Duodenal mucosa (tissue), 2 donors: ENCODE data around the gene PTGER3.
"Not testable (repeated sequence)": the region's sequence is repeated elsewhere in the genome, so short reads cannot be mapped to it uniquely, and the experiment has no call there.

ENCODE experiments used
- H3K27ac ChIP-seq: one replicate; pipeline ENCODE4 v1.7.0; 2013; ENCODE audit warnings: low read depth, low read length
- H3K27me3 ChIP-seq, 2 donors: one replicate each; pipeline ENCODE4 v1.7.0; 2013; ENCODE audit warnings: low read length in 2 of 2, control low read depth in 1 of 2; ENCODE audit not compliant: insufficient read depth in 2 of 2, control insufficient read depth in 1 of 2
- H3K36me3 ChIP-seq, 2 donors: one replicate each; pipeline ENCODE4 v1.7.0; 2013; ENCODE audit warnings: low read length in 2 of 2, control low read depth in 1 of 2; ENCODE audit not compliant: insufficient read depth in 2 of 2, control insufficient read depth in 1 of 2
- H3K4me1 ChIP-seq, 2 donors: one replicate each; pipeline ENCODE4 v1.7.0; 2013; ENCODE audit warnings: low read length in 2 of 2, control low read depth in 1 of 2; ENCODE audit not compliant: insufficient read depth in 2 of 2, control insufficient read depth in 1 of 2
- H3K4me3 ChIP-seq, 2 donors: one replicate each; pipeline ENCODE4 v1.7.0; 2013; ENCODE audit warnings: low read length in 2 of 2, low read depth in 1 of 2
- H3K9ac ChIP-seq, 2 donors: one replicate each; pipeline ENCODE4 v1.7.0; 2013; ENCODE audit warnings: low read length in 2 of 2, low read depth in 1 of 2
- H3K9me3 ChIP-seq, 2 donors: one replicate each; pipeline ENCODE4 v1.7.0; 2013; ENCODE audit warnings: low read length in 2 of 2, control low read depth in 1 of 2; ENCODE audit not compliant: control insufficient read depth in 1 of 2

PTGER3 gene

DNA sequence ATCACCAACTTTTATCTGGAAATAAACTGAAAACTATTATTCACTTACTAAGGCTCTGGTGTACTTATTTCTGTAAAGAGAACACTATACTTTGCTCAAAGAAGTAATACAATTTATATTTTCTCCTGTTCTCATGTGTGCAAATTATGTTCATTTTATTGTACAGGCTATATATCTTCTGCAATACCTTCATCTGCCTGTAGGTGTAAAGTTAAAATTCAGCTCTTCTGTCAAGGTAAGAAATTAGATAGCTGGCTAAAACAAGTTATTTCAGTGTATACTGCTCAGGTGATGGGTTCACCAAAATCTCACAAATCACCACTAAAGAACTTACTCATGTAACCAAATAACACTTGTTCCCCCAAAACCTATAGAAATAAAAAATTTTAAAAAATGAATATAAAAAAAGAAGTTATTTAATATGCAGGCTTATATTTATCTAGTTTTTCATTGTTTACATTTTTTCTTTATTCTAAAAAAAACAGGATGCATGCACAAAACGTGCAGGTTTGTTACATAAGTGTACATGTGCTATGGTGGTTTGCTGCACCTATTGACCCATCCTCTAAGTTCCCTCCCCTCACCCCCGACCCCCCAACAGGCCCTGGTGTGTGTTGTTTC lies 81.5 kb downstream of the PTGER3 start:
- H3K9me3 ChIP-seq: no peaks in the 10 kb centered on the region
- H3K36me3 ChIP-seq: no peaks in the 10 kb centered on the region
- no peak overlapping the region for H3K4me3 ChIP-seq
- H3K9ac ChIP-seq: no peak overlapping the region
- H3K27me3 ChIP-seq: no peaks in the 10 kb centered on the region
- no peaks in the 10 kb centered on the region for H3K4me1 ChIP-seq
- no peak overlapping the region for H3K27ac ChIP-seq

DNA sequence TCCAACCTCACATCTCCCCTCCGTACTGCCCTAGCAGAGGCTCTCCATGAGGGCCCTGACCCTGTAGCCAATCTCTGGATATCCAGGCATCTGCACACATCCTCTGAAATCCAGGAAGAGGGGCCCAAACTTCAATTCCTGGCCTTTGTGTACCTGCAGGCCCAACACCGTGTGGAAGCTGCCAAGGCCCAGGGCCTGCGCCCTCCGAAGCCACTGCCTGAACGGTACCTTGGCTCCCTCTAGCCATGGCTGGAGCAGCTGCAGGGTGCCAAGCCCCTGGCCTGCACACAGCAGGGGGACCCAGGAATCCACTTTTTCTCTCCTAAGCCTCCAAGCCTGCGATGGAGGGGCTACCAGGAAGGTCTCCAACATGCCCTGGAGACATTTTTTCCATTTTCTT lies 84.2 kb downstream of the PTGER3 start:
- no peaks in the 10 kb centered on the region for H3K9me3 ChIP-seq
- no peaks in the 10 kb centered on the region for H3K27me3 ChIP-seq
- no peak overlapping the region for H3K9ac ChIP-seq
- no peaks in the 10 kb centered on the region for H3K36me3 ChIP-seq
- no peak overlapping the region for H3K27ac ChIP-seq
- no peak overlapping the region for H3K4me3 ChIP-seq
- H3K4me1 ChIP-seq: no peaks in the 10 kb centered on the region

DNA sequence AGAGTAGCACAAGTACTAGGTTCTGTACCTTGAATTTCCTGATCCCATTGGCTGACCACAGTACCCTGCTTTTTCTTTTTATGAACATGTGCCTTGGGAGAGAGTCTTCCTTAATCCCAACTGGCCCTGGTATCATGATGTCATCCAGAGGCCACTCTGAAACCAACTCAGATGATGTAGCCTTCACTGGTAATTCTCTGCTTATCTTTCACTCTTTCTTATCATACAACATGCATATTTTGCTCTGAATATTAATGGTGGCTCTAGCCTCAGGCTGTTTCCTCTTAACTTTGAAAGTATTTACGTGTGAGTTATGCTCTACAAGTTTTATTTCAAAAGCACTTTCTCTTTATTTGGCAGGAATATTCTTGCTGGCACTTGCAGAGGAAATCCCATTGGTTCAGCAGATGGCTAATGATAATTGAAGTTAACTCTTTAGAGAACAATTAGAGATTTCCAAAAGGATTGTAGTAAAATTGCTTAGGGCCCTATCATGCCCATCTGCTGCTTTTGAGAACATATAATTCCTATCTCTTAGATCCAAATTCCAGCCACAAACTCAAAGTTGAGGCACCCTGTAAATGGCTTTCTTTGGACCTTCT lies 86.1 kb downstream of the PTGER3 start:
- Histone ChIP-seq H3K4me3 (no peak overlapping the region), H3K36me3 (no peaks in the 10 kb centered on the region), H3K4me1 (no peaks in the 10 kb centered on the region), H3K9ac (no peak overlapping the region), H3K9me3 (no peaks in the 10 kb centered on the region), H3K27ac (no peak overlapping the region), H3K27me3 (no peaks in the 10 kb centered on the region)

DNA sequence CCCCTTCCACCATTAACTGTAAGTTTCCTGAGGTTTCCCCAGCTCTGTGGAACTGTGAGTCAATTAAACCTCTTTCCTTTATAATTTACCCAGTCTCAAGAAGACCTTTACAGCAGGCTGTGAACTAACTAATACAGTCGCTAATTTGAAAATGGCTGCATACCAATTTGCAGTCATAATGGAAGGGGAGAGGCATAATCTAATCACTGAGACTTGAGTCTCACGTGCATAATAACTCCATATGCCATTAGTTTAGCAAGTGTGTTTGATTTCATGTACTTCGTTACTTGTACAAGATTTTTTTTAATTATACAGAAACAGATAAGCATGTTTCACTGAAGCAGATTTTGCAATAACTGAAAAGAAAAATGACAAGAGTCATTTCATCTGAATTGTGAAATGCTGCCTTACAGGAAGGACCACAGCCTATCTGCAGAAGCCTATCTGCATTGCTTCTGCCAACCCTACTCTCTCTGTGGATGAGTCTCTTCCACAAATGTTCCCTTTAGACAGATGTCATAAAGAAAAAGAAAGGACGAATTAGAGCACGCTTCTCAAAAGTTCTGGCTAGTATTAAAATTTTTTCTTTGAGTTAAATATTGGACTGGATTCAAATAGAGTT lies 99.1 kb downstream of the PTGER3 start:
- Histone ChIP-seq H3K9me3 (no peaks in the 10 kb centered on the region), H3K27ac (no peak overlapping the region), H3K36me3 (no peaks in the 10 kb centered on the region), H3K27me3 (no peaks in the 10 kb centered on the region), H3K4me1 (no peaks in the 10 kb centered on the region), H3K9ac (no peak overlapping the region), H3K4me3 (no peak overlapping the region)

DNA sequence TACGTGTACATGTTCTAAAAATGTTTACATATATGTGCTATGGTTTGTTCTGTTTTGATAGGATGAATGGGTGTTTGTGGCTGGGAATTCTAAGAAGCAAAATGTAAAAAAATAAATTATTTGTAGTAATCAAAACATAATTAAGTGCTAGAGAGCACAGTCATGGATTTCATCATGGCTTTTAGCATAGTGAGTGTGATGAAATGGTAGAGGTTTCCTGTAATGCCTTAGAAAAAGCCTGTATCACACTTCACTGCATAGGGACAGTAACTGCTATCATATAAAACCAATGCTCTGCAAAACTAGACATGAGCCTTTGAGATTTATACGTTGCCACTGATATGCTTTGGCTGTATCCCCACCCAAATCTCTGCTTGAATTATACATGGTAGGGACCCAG lies 99.8 kb downstream of the PTGER3 start:
- no peaks in the 10 kb centered on the region for H3K9me3 ChIP-seq
- H3K36me3 ChIP-seq: no peaks in the 10 kb centered on the region
- H3K9ac ChIP-seq: no peak overlapping the region
- H3K4me3 ChIP-seq: no peak overlapping the region
- no peak overlapping the region for H3K27ac ChIP-seq
- no peaks in the 10 kb centered on the region for H3K4me1 ChIP-seq
- no peaks in the 10 kb centered on the region for H3K27me3 ChIP-seq

DNA sequence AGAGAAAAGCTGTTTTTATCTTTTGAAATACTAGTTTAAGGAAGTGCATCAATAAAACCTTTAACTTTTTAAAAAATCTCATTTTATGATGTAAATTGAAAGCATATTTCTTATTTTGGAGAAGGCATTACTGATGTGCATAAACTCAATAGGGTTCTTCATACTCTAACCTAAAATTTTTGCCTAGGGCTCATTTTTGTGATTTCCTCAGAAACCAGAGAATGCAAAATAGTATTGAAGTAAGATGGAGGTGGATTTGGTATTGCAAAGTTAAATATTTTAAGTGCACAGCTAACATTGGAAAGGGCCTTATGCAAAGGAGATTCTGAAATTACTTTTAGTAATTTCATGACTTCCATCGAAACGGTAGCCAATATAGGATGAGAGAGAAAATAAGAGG lies 101.9 kb downstream of the PTGER3 start:
- Histone ChIP-seq H3K27me3 (no peaks in the 10 kb centered on the region), H3K27ac (no peak overlapping the region), H3K4me3 (no peak overlapping the region)

DNA sequence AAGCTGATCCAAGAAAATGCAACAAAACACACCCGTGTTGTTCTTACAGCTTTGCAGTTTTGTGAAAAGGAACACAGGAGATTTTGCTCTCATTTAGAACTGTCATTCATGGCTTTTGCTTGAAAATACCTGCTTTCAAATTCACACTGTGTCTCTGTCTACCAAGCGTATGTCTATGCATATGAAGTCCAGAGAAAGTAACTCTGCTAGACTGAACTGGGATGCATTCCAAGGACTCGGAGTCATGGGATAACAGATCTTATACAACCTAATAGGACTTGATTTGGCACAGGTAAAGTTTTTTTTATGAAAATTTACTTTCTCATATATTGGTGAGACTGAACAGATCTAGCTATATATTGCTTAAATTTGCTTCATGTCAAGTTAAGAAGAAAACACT lies 102.4 kb downstream of the PTGER3 start:
- Histone ChIP-seq H3K4me1 (no peaks in the 10 kb centered on the region), H3K27me3 (no peaks in the 10 kb centered on the region), H3K36me3 (no peaks in the 10 kb centered on the region), H3K4me3 (no peak overlapping the region), H3K9me3 (no peaks in the 10 kb centered on the region), H3K9ac (no peak overlapping the region), H3K27ac (no peak overlapping the region)

More for the DNA sequence above, 101.9 kb downstream of the PTGER3 start:
- Histone ChIP-seq H3K4me1 (no peaks in the 10 kb centered on the region), H3K9ac (no peak overlapping the region), H3K9me3 (no peaks in the 10 kb centered on the region), H3K36me3 (no peaks in the 10 kb centered on the region)

DNA sequence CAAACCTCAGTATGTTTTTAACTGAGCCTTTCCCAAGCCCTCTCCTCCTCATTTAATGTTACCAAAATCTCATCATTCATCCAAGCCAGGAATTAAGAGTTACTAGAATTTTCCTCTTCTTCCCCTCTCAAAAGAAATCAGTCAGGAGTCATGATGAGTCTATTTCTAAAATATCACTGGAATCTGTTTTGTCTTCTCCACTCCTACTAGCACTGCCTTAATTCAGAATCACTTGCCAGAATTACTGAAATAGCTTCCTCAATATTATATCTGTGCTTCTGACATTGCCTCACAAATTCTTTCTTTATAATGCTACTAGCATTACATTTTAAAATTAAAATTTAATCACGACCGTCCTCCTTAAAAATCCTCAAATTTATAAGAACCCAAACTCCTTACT lies 106.1 kb downstream of the PTGER3 start:
- Histone ChIP-seq H3K27me3 (no peaks in the 10 kb centered on the region), H3K4me3 (no peak overlapping the region), H3K4me1 (no peaks in the 10 kb centered on the region), H3K36me3 (no peaks in the 10 kb centered on the region), H3K9ac (no peak overlapping the region), H3K9me3 (no peaks in the 10 kb centered on the region), H3K27ac (no peak overlapping the region)

DNA sequence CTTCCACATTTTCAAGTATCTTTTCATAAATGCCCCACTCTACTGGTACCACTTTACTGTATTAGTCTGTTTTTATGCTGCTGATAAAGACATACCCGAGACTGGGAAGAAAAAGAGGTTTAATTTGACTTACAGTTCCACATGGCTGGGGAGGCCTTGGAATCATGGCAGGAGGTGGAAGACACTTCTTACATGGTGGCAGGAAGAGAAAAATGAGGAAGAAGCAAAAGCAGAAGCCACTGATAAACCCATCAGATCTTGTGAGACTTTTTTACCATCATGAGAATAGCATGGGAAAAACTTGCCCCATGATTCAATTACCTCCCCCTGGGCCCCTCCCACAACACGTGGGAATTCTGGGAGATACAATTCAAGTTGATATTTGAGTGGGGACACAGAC lies 107.2 kb downstream of the PTGER3 start:
- not testable (repeated sequence) for H3K4me3 ChIP-seq, H3K9ac ChIP-seq, H3K27ac ChIP-seq, H3K4me1 ChIP-seq, H3K36me3 ChIP-seq, H3K27me3 ChIP-seq, H3K9me3 ChIP-seq

DNA sequence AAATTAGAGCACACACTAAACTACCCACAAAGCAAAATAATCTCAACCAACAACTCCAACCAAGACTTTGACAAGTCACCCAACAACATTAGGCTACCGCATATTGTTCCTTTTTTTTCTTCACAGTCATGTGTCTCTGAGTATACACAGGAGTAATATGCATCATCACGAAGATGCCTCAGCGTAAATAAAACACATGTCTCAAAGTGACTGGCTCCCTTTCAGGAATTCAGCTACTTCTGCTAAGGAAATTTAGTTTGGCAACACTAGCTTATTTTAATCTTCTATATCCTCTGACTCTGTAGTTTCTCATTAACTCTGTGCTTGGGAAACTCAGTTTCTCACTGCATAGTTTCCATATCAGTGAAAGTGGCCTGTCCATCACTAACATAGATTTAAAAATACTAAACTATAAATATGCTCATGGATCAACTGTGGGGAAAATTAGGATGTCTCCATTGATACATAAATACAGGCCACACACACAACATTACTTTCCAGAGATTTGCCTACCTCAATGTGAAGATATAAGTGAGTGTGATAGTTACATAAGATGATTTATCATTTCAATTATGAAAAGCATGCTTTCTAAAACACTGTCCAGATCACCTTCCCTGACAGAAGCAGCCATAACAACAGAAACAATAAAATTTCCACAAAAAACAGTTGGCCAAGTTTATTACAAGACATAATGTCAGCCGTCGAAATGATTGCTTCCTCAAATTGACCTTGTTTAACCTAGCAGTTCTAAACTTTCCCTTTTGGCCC lies 113.2 kb downstream of the PTGER3 start:
- H3K27ac ChIP-seq: no peak overlapping the region

More for the DNA sequence above, 113.2 kb downstream of the PTGER3 start:
- no peaks in the 10 kb centered on the region for H3K9me3 ChIP-seq
- H3K4me3 ChIP-seq: no peak overlapping the region
- H3K4me1 ChIP-seq: no peaks in the 10 kb centered on the region
- H3K27me3 ChIP-seq: no peaks in the 10 kb centered on the region
- H3K36me3 ChIP-seq: no peaks in the 10 kb centered on the region
- H3K9ac ChIP-seq: no peak overlapping the region
